ENCODE measurements around the gene PNRC2.

Gene PNRC2

GRCh38 chr1:23980728-23981070, 21.1 kb downstream of the PNRC2 start:
- H3K9me3 ChIP-seq (ENCODE audit: control insufficient read depth, insufficient read depth, low read depth, low read length), result no peaks in the 10 kb centered on the region
- POLR2A ChIA-PET, result interaction anchor here (0.7 to 2.1 kb wide), 16 partner anchors 15 to 202 kb away, joined by 3 to 24 read pairs (median 4); partner anchors contain the start of genes GALE, MYOM3, PITHD1 and PNRC2
- H3K27ac ChIP-seq (ENCODE audit: extremely low read depth, low read depth, low read length), result peak overlapping the region; percentile 96
- peaks cover 27% of the 10 kb centered on the region for H3K4me1 ChIP-seq (ENCODE audit: control insufficient read depth, insufficient read depth, low read length)
- H3K36me3 ChIP-seq (ENCODE audit: control insufficient read depth in 2 of 2, insufficient read depth in 1 of 2, low read length in 2 of 2), result peaks cover 0 to 34% of the 10 kb centered on the region in 2 experiments; a peak in 2 of 3 replicates
- CTCF ChIA-PET, result interaction anchor here (0.7 to 1.7 kb wide), 7 partner anchors 13 to 91 kb away, joined by 3 to 7 read pairs (median 4); no protein-coding TSS in a partner anchor
- H3K4me3 ChIP-seq (ENCODE audit: low read depth, low read length), result peak overlapping the region; percentile 23
- 0 out of 2 replicates have a peak, but pooled peaks have one; percentile 11 for TF ChIP-seq PRDM10 (tag by site-specific recombination; IDR thresholded peaks at IDR 0.05)
- 0 out of 2 replicates have a peak, but pooled peaks have one; percentile 21 for TF ChIP-seq ZNF513 (tag by site-specific recombination; IDR thresholded peaks at IDR 0.05)
- TF ChIP-seq RBAK (tag by site-specific recombination; IDR thresholded peaks at IDR 0.05), result no peak
- TF ChIP-seq ZNF366 (tag by site-specific recombination; conservative IDR thresholded peaks at IDR 0.05), result peak; percentile 38
- TF ChIP-seq ZNF184 (tag by site-specific recombination; IDR thresholded peaks at IDR 0.05), result 0 out of 2 replicates have a peak, but pooled peaks have one; percentile 36
- TF ChIP-seq ZNF174 (tag by site-specific recombination; IDR thresholded peaks at IDR 0.05), result no peak
- TF ChIP-seq ZFP69B (tag by site-specific recombination; IDR thresholded peaks at IDR 0.05), result 0 out of 2 replicates have a peak, but pooled peaks have one; percentile 5
- TF ChIP-seq ZNF670 (tag by site-specific recombination; IDR thresholded peaks at IDR 0.05; ENCODE audit: low read depth), result no peak
- TF ChIP-seq KLF1 (tag by site-specific recombination; IDR thresholded peaks at IDR 0.05), result 0 out of 2 replicates have a peak, but pooled peaks have one; percentile 15
- 0 out of 2 replicates have a peak, but pooled peaks have one; percentile 41 for TF ChIP-seq MYNN (tag by site-specific recombination; IDR thresholded peaks at IDR 0.05; ENCODE audit: borderline replicate concordance)
- 0 out of 2 replicates have a peak, but pooled peaks have one; percentile 3 for TF ChIP-seq OSR2 (tag by site-specific recombination; IDR thresholded peaks at IDR 0.05)
- TF ChIP-seq MZF1 (tag by site-specific recombination; IDR thresholded peaks at IDR 0.05; ENCODE audit: borderline replicate concordance), result peak; percentile 25; the same call in 1 of the 2 replicates
- peak; percentile 9; the same call in 1 of the 2 replicates for TF ChIP-seq ZBTB21 (tag by site-specific recombination; IDR thresholded peaks at IDR 0.05)
- TF ChIP-seq ZBTB1 (tag by site-specific recombination; IDR thresholded peaks at IDR 0.05), result 0 out of 2 replicates have a peak, but pooled peaks have one; percentile 6
- 0 out of 2 replicates have a peak, but pooled peaks have one; percentile 22 for TF ChIP-seq ZSCAN30 (tag by site-specific recombination; IDR thresholded peaks at IDR 0.05)

- H3K36me3 ChIP-seq (ENCODE audit: control insufficient read depth in 2 of 2, insufficient read depth in 1 of 2, low read length in 2 of 2), result no peaks in the 10 kb centered on the region
- H3K4me1 ChIP-seq (ENCODE audit: control insufficient read depth, insufficient read depth, low read length), result peaks cover 13% of the 10 kb centered on the region
- H3K27ac ChIP-seq (ENCODE audit: extremely low read depth, low read depth, low read length), result 0 out of 2 replicates have a peak overlapping the region, but pooled peaks have one; percentile 17
- no peaks in the 10 kb centered on the region for H3K9me3 ChIP-seq (ENCODE audit: control insufficient read depth, insufficient read depth, low read depth, low read length)
- H3K4me3 ChIP-seq (ENCODE audit: low read depth, low read length), result no peak overlapping the region
- POLR2A ChIA-PET, result no interaction called here
- CTCF ChIA-PET, result no interaction called here
- TF ChIP-seq KLF9 (tag by site-specific recombination; IDR thresholded peaks at IDR 0.05; ENCODE audit: low read depth) (no peak), PBX3 (CRISPR knock-in tag; IDR thresholded peaks at IDR 0.05) (no peak), YY1 (tag by site-specific recombination; IDR thresholded peaks at IDR 0.05) (no peak), ZNF747 (tag by site-specific recombination; IDR thresholded peaks at IDR 0.05) (no peak), ZBTB21 (tag by site-specific recombination; IDR thresholded peaks at IDR 0.05) (no peak), KLF8 (tag by site-specific recombination; IDR thresholded peaks at IDR 0.05) (no peak), ZFHX2 (tag by site-specific recombination; conservative IDR thresholded peaks at IDR 0.05) (no peak), INSM2 (tag by site-specific recombination; IDR thresholded peaks at IDR 0.05) (peak; percentile 52; the same call in 1 of the 2 replicates), YY2 (tag by site-specific recombination; IDR thresholded peaks at IDR 0.05) (no peak), FEZF1 (tag by site-specific recombination; IDR thresholded peaks at IDR 0.05) (peak; percentile 56)
These were observed 25.0 kb downstream of the PNRC2 start for GRCh38 chr1:23984417-23985186.
